Osteoblast (primary cell): ENCODE results near the gene IL27RA. TPM values are rescaled to one million over a fixed set of nuclear protein-coding genes. Genes with fewer than 3 reads are reported as not detected.

Experiments used
- DNase-seq: peaks from one replicate; pipeline ENCODE4 v3.0.0; 2011; ENCODE audit warnings: low spot score, mixed read lengths; ENCODE audit not compliant: insufficient read length; ENCODE audit errors: missing footprints
- H2AFZ ChIP-seq: 2 replicates; pipeline ENCODE4 v1.6.0; 2011; ENCODE audit warnings: mild to moderate bottlenecking, low read length
- H3K27ac ChIP-seq: 2 replicates; pipeline ENCODE4 v1.5.1; 2011; ENCODE audit warnings: mild to moderate bottlenecking, low read depth, low read length, moderate library complexity
- H3K27me3 ChIP-seq: 2 replicates; pipeline ENCODE4 v1.6.0; 2012; ENCODE audit warnings: mild to moderate bottlenecking, control low read depth, inconsistent platforms, low read length, moderate library complexity; ENCODE audit not compliant: insufficient read depth
- H3K36me3 ChIP-seq: 2 replicates; pipeline ENCODE4 v1.5.1; 2011; ENCODE audit warnings: mild to moderate bottlenecking, low read length, control low read depth, moderate library complexity; ENCODE audit not compliant: insufficient read depth
- H3K4me1 ChIP-seq: 2 replicates; pipeline ENCODE4 v1.5.1; 2011; ENCODE audit warnings: mild to moderate bottlenecking, low read length, control low read depth, moderate library complexity; ENCODE audit not compliant: insufficient read depth
- H3K4me2 ChIP-seq: 2 replicates; pipeline ENCODE4 v1.6.0; 2011; ENCODE audit warnings: mild to moderate bottlenecking, low read length; ENCODE audit not compliant: insufficient read depth
- H3K4me3 ChIP-seq: fragments of 200-600 bp; sonication (generic); 3 replicates; pipeline ENCODE4 v1.5.1; 2012; ENCODE audit warnings: mild to moderate bottlenecking, low read length, inconsistent platforms; ENCODE audit not compliant: insufficient read depth
- H3K79me2 ChIP-seq: 2 replicates; pipeline ENCODE4 v1.6.0; 2012; ENCODE audit warnings: mild to moderate bottlenecking, low read length, control low read depth, inconsistent platforms; ENCODE audit not compliant: insufficient read depth
- H3K9me3 ChIP-seq: 2 replicates; pipeline ENCODE4 v1.5.1; 2011; ENCODE audit warnings: low read depth, low read length, control low read depth
- H4K20me1 ChIP-seq: 2 replicates; pipeline ENCODE4 v1.6.0; 2012; ENCODE audit warnings: mild to moderate bottlenecking, low read length, control low read depth; ENCODE audit not compliant: insufficient read depth
- CTCF ChIP-seq: IDR thresholded peaks from 2 replicates; pipeline ENCODE4 v1.5.1; 2011; ENCODE audit warnings: mild to moderate bottlenecking, low read depth, low read length, moderate library complexity; ENCODE audit errors: extremely low read depth
- total RNA-seq: library from RNA; depleted of rRNA; stranded (reverse); fragments of >200 nt; gene quantifications from 2 replicates; pipeline ENCODE4 v1.2.3, GENCODE V29; 2012

Gene IL27RA
- total RNA-seq, 1 donor, result 1.1 TPM

GRCh38 chr19:14070268-14071050 is 38.9 kb downstream of the IL27RA start:
- H3K27ac ChIP-seq, result no peak overlapping the region
- H3K9me3 ChIP-seq, result no peaks in the 10 kb centered on the region
- no peaks in the 10 kb centered on the region for H3K27me3 ChIP-seq
- no peak overlapping the region for H3K4me3 ChIP-seq
- no peaks in the 10 kb centered on the region for H4K20me1 ChIP-seq
- H2AFZ ChIP-seq, result no peak overlapping the region
- no peak for DNase-seq
- no peaks in the 10 kb centered on the region for H3K36me3 ChIP-seq
- no peaks in the 10 kb centered on the region for H3K79me2 ChIP-seq
- no peak overlapping the region for H3K4me2 ChIP-seq
- TF ChIP-seq CTCF, result no peak
- peaks cover 14% of the 10 kb centered on the region for H3K4me1 ChIP-seq

GRCh38 chr19:14072535-14073260 is 41.1 kb downstream of the IL27RA start, which contains the start of gene MISP3:
TSS of gene MISP3 (plus strand) at chr19:14072786. CDS start at chr19:14073310, 524 bp downstream.
- Histone ChIP-seq H2AFZ (peak within 1 kb of the TSS; percentile 91), H3K4me3 (peak within 1 kb of the TSS; percentile 86), H3K27ac (no peak within 1 kb of the TSS), H3K79me2 (no peaks in the 10 kb centered on the region), H3K9me3 (no peaks in the 10 kb centered on the region), H3K27me3 (no peaks in the 10 kb centered on the region), H3K4me1 (peaks cover 15% of the 10 kb centered on the region), H3K36me3 (no peaks in the 10 kb centered on the region), H3K4me2 (peak within 1 kb of the TSS; percentile 96), H4K20me1 (no peaks in the 10 kb centered on the region)
- TF ChIP-seq CTCF, result no peak
- peak; percentile 57 for DNase-seq

GRCh38 chr19:14073261-14073924 is 41.8 kb downstream of the IL27RA start:
- peak overlapping the region; percentile 96 for H3K4me2 ChIP-seq
- H3K9me3 ChIP-seq, result no peaks in the 10 kb centered on the region
- no peak overlapping the region for H3K27ac ChIP-seq
- no peaks in the 10 kb centered on the region for H3K79me2 ChIP-seq
- H3K4me3 ChIP-seq, result peak overlapping the region; percentile 86
- H2AFZ ChIP-seq, result peak overlapping the region; percentile 76
- no peak for TF ChIP-seq CTCF
- H3K27me3 ChIP-seq, result no peaks in the 10 kb centered on the region
- no peaks in the 10 kb centered on the region for H4K20me1 ChIP-seq
- no peaks in the 10 kb centered on the region for H3K36me3 ChIP-seq
- H3K4me1 ChIP-seq, result peaks cover 15% of the 10 kb centered on the region
- DNase-seq, result peak; percentile 96
